Common myeloid progenitor, CD34-positive (primary cell): ENCODE results near the gene C17orf100.
"Not testable (repeated sequence)": the region's sequence is repeated elsewhere in the genome, so short reads cannot be mapped to it uniquely, and the experiment has no call there.

Experiments used
- CTCF ChIA-PET: fragments of 350-600 bp; sonication (Branson Sonifier 250); formaldehyde crosslinking; loops from one replicate; lab custom pipeline; 2021; ENCODE audit warnings: antibody characterized with exemption; lab: Charles Lee
- POLR2A ChIA-PET: fragments of 350-600 bp; sonication (Branson Sonifier 250); formaldehyde crosslinking; loops from one replicate; lab custom pipeline; 2021; ENCODE audit warnings: antibody characterized with exemption; lab: Charles Lee
- DNase-seq, 3 donors: peaks; one replicate each; pipeline versions ENCODE4 v3.0.0 to v3.0.0-alpha.2; 2013
- H3K27ac ChIP-seq, 2 experiments: 1 replicate in 1 of 2; 2 replicates in 1 of 2; pipeline ENCODE4 v1.7.0; 2013; ENCODE audit warnings: inconsistent platforms in 2 of 2, low read length in 2 of 2, mild to moderate bottlenecking in 2 of 2, low read depth in 1 of 2, moderate library complexity in 1 of 2; ENCODE audit not compliant: severe bottlenecking in 2 of 2, insufficient read depth in 1 of 2, poor library complexity in 1 of 2
- H3K27me3 ChIP-seq, 5 experiments: replicated peaks in 2 of 5; 1 replicate in 3 of 5; 2 replicates in 2 of 5; pipeline versions ENCODE4 v1.6.1 to v1.7.0; 2013; ENCODE audit warnings: low read length in 4 of 5, mild to moderate bottlenecking in 2 of 5, moderate library complexity in 2 of 5, inconsistent platforms in 1 of 5; ENCODE audit not compliant: insufficient read depth in 5 of 5, control insufficient read depth in 4 of 5
- H3K36me3 ChIP-seq, 4 experiments: 1 replicate in 2 of 4; 2 replicates in 2 of 4; pipeline versions ENCODE4 v1.6.1 to v1.7.0; 2013; ENCODE audit warnings: low read length in 3 of 4, control low read depth in 1 of 4, mild to moderate bottlenecking in 1 of 4; ENCODE audit not compliant: control insufficient read depth in 4 of 4, insufficient read depth in 4 of 4
- H3K4me1 ChIP-seq, 4 experiments: 1 replicate in 3 of 4; 2 replicates in 1 of 4; pipeline versions ENCODE4 v1.6.1 to v1.7.1; 2013; ENCODE audit warnings: low read length in 3 of 4, mild to moderate bottlenecking in 3 of 4, control low read depth in 1 of 4, inconsistent platforms in 1 of 4, moderate library complexity in 1 of 4; ENCODE audit not compliant: control insufficient read depth in 4 of 4, insufficient read depth in 4 of 4; ENCODE audit errors: control extremely low read depth in 1 of 4
- H3K4me3 ChIP-seq, 7 experiments: 1 replicate in 4 of 7; 2 replicates in 3 of 7; pipeline versions ENCODE4 v1.5.1 to v1.7.0; 2013; ENCODE audit warnings: mild to moderate bottlenecking in 7 of 7, low read length in 6 of 7, moderate library complexity in 6 of 7, inconsistent platforms in 2 of 7, low read depth in 2 of 7, control low read depth in 1 of 7; ENCODE audit not compliant: insufficient read depth in 4 of 7, control insufficient read depth in 1 of 7; ENCODE audit errors: extremely low read depth in 1 of 7
- H3K9me3 ChIP-seq, 5 experiments: 1 replicate in 4 of 5; 2 replicates in 1 of 5; pipeline versions ENCODE4 v1.6.1 to v1.7.1; 2013; ENCODE audit warnings: low read length in 4 of 5, mild to moderate bottlenecking in 2 of 5, inconsistent platforms in 1 of 5, low read depth in 1 of 5, moderate library complexity in 1 of 5; ENCODE audit not compliant: control insufficient read depth in 4 of 5, insufficient read depth in 2 of 5; ENCODE audit errors: control extremely low read depth in 1 of 5
- WGBS: methylation state at CpG from one replicate; pipeline ENCODE4 v1.1.5; 2013; ENCODE audit not compliant: insufficient coverage; 5-methylcytosine and 5-hydroxymethylcytosine counted together

C17orf100 gene

GRCh38 chr17:6684881-6685767 lies 33.6 kb downstream of the C17orf100 start:
- H3K4me1 ChIP-seq: no peaks in the 10 kb centered on the region
- no peak overlapping the region for H3K27ac ChIP-seq
- H3K9me3 ChIP-seq: no peaks in the 10 kb centered on the region
- no peak for DNase-seq
- no peak overlapping the region for H3K4me3 ChIP-seq
- H3K36me3 ChIP-seq: no peaks in the 10 kb centered on the region
- ChIA-PET CTCF (interaction anchor here (1.2 kb wide), 1 partner anchor 14 kb away, joined by 3 read pairs; no protein-coding TSS in a partner anchor), POLR2A (no interaction called here)
- whole genome bisulfite sequencing: 93% methylated on average over 11 of the region's 14 CpGs
- H3K27me3 ChIP-seq: peaks cover 0 to 26% (median 10%) of the 10 kb centered on the region in 5 experiments

- DNase-seq: no peak
- POLR2A ChIA-PET: no interaction called here
- WGBS: 100% methylated on average over 4 of the region's 4 CpGs
- CTCF ChIA-PET: no interaction called here
- peaks cover 0 to 26% (median 8%) of the 10 kb centered on the region in 5 experiments for H3K27me3 ChIP-seq
- no peak overlapping the region for H3K27ac ChIP-seq
- H3K4me1 ChIP-seq: no peaks in the 10 kb centered on the region
- no peaks in the 10 kb centered on the region for H3K9me3 ChIP-seq
- no peaks in the 10 kb centered on the region for H3K36me3 ChIP-seq
- no peak overlapping the region for H3K4me3 ChIP-seq
Observed at GRCh38 chr17:6686026-6686425, 34.5 kb downstream of the C17orf100 start.

DNA sequence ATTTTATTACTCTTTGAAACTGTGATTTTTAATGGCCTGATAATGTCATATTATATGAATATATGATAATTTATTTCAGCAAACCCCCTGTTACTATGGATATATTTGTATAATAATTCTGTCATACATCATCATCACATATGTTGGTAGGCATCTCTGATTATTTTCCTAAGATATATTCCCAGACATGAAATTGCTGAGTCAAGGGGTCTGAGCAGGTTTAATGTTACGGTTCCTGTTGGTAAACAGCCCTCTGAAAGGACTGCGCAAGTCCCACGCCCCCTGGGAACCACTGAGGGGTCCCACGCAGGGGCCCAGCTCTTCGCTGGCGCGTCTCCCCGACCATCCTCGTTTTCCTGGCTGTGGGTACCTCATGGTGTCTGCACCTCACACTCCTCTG lies 37.4 kb downstream of the C17orf100 start:
- POLR2A ChIA-PET: interaction anchor here (0.6 kb wide), 1 partner anchor 98 kb away, joined by 5 read pairs; no protein-coding TSS in a partner anchor
- Histone ChIP-seq H3K36me3 (no peaks in the 10 kb centered on the region), H3K27ac (no peak overlapping the region), H3K4me3 (no peak overlapping the region), H3K27me3 (peaks cover 0 to 13% (median 10%) of the 10 kb centered on the region in 5 experiments), H3K4me1 (no peaks in the 10 kb centered on the region), H3K9me3 (no peaks in the 10 kb centered on the region)
- CTCF ChIA-PET: no interaction called here
- DNase-seq: no peak
- 100% methylated on average over 3 of the region's 9 CpGs for WGBS

GRCh38 chr17:6690641-6691040 lies 39.1 kb downstream of the C17orf100 start:
- Histone ChIP-seq H3K27me3 (peaks cover 0 to 15% (median 7%) of the 10 kb centered on the region in 5 experiments), H3K4me1 (no peaks in the 10 kb centered on the region), H3K4me3 (no peak overlapping the region), H3K27ac (no peak overlapping the region), H3K9me3 (no peaks in the 10 kb centered on the region), H3K36me3 (no peaks in the 10 kb centered on the region)
- WGBS: 91% methylated on average over 10 of the region's 11 CpGs
- POLR2A ChIA-PET: no interaction called here
- CTCF ChIA-PET: no interaction called here
- no peak for DNase-seq

GRCh38 chr17:6691546-6691945 lies 40.0 kb downstream of the C17orf100 start:
- CTCF ChIA-PET: interaction anchor here (0.6 kb wide), 1 partner anchor 371 kb away, joined by 6 read pairs; no protein-coding TSS in a partner anchor

GRCh38 chr17:6691958-6692357 lies 40.4 kb downstream of the C17orf100 start:
- POLR2A ChIA-PET, H3K4me1 ChIP-seq, H3K36me3 ChIP-seq, H3K9me3 ChIP-seq, H3K4me3 ChIP-seq, H3K27ac ChIP-seq, DNase-seq: not testable (repeated sequence)
- CTCF ChIA-PET: interaction anchor here (0.6 kb wide), 1 partner anchor 370 kb away, joined by 6 read pairs; no protein-coding TSS in a partner anchor
- 76% methylated on average over 6 of the region's 6 CpGs for WGBS
- H3K27me3 ChIP-seq: peaks cover 0 to 14% (median 6%) of the 10 kb centered on the region in 5 experiments

More at GRCh38 chr17:6691546-6691945, 40.0 kb downstream of the C17orf100 start:
- H3K4me1 ChIP-seq: no peaks in the 10 kb centered on the region
- no peak for DNase-seq
- no peaks in the 10 kb centered on the region for H3K9me3 ChIP-seq
- H3K36me3 ChIP-seq: no peaks in the 10 kb centered on the region
- H3K27ac ChIP-seq: no peak overlapping the region
- WGBS: 81% methylated on average over 3 of the region's 3 CpGs
- no peak overlapping the region for H3K4me3 ChIP-seq
- peaks cover 0 to 16% (median 5%) of the 10 kb centered on the region in 5 experiments for H3K27me3 ChIP-seq
- POLR2A ChIA-PET: interaction anchor here (0.6 kb wide), 1 partner anchor 37 kb away, joined by 3 read pairs; no protein-coding TSS in a partner anchor

DNA sequence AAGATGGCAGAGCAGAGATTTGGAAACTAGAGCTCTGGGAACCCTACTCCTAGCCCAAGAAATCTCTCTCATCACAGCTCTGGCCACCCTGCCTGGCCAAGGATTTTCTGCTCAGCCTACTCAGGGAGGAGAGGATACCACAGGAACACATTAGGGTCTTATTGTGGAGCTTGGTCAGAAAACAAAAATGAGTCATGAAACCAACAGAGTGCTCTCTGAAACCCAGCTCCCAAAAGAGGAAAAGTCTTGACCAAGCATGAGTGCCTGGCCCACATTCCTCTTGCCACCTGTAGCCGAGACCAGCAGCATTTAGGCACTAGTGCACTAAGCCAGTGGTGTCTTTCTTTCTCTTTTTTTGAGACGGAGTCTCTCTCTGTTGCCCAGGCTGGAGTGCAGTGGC lies 43.5 kb downstream of the C17orf100 start:
- DNase-seq: no peak
- Histone ChIP-seq H3K27ac (no peak overlapping the region), H3K9me3 (no peaks in the 10 kb centered on the region), H3K27me3 (peaks cover 0 to 14% (median 6%) of the 10 kb centered on the region in 5 experiments), H3K4me3 (no peak overlapping the region), H3K4me1 (no peaks in the 10 kb centered on the region), H3K36me3 (no peaks in the 10 kb centered on the region)
- POLR2A ChIA-PET: no interaction called here
- 94% methylated on average over 2 of the region's 2 CpGs for WGBS
- CTCF ChIA-PET: no interaction called here
